ENCODE data around the gene BARX2. TPM values are rescaled to one million over a fixed set of nuclear protein-coding genes. Genes with fewer than 3 reads are reported as not detected.

Gene BARX2
- polyA plus RNA-seq, 1 of the 3 experiments (the other 2 are of a cell fraction), result not detected

- H2AFZ ChIP-seq (ENCODE audit: low read depth), result no peak overlapping the region
Measured at GRCh38 chr11:129392995-129393394, 17.3 kb downstream of the BARX2 start.

GRCh38 chr11:129394709-129395108, 19.1 kb downstream of the BARX2 start:
- 36% methylated on average over 3 of the region's 3 CpGs for WGBS (ENCODE audit: low lambda C conversion rate)
- H3K27me3 ChIP-seq (ENCODE audit: insufficient read depth), result peaks cover 52% of the 10 kb centered on the region; the same call in 1 of the 2 replicates
- no peaks in the 10 kb centered on the region for H4K20me1 ChIP-seq (ENCODE audit: insufficient read depth)
- H3K9ac ChIP-seq, result no peak overlapping the region
- H3K79me2 ChIP-seq (ENCODE audit: insufficient read depth), result no peaks in the 10 kb centered on the region
- no peak overlapping the region for H3K27ac ChIP-seq (ENCODE audit: low read depth in 2 of 2, low read length in 1 of 2)
- H3K36me3 ChIP-seq (replicated peaks in 1 of 2; ENCODE audit: control insufficient read depth in 1 of 2, insufficient read depth in 2 of 2, low read length in 1 of 2), result no peaks in the 10 kb centered on the region
- H3K4me3 ChIP-seq (ENCODE audit: low read depth in 2 of 2, low read length in 1 of 2), result no peak overlapping the region
- POLR2A ChIA-PET, result no interaction called here
- no peaks in the 10 kb centered on the region for H3K9me3 ChIP-seq
- H3K9me2 ChIP-seq, result no peaks in the 10 kb centered on the region
- no peak for TF ChIP-seq FOXJ3 (CRISPR knock-in tag; IDR thresholded peaks at IDR 0.05)
- no peak for TF ChIP-seq ZBTB33 (IDR thresholded peaks at IDR 0.05; ENCODE audit: borderline replicate concordance, low read depth)
- TF ChIP-seq RAD21 (IDR thresholded peaks at IDR 0.05; ENCODE audit: low read length), result no peak
- no peak for TF ChIP-seq YY1 (IDR thresholded peaks at IDR 0.05; ENCODE audit: low read depth)
- TF ChIP-seq NFIC (IDR thresholded peaks at IDR 0.05; ENCODE audit: borderline replicate concordance), result no peak
- TF ChIP-seq MAX (IDR thresholded peaks at IDR 0.05; ENCODE audit: low read depth), result no peak
- TF ChIP-seq SMC3 (IDR thresholded peaks at IDR 0.05; ENCODE audit: low read depth, low read length), result no peak
- no peak for TF ChIP-seq POLR2AphosphoS5 (IDR thresholded peaks at IDR 0.05; ENCODE audit: low read depth, low read length)
- TF ChIP-seq MXI1 (IDR thresholded peaks at IDR 0.05; ENCODE audit: low read depth, low read length), result no peak
- no peak for TF ChIP-seq SIN3A (IDR thresholded peaks at IDR 0.05; ENCODE audit: borderline replicate concordance, low read depth, low read length)
- no peak for TF ChIP-seq CHD2 (IDR thresholded peaks at IDR 0.05; ENCODE audit: low read length, partially characterized antibody)
- no peak for TF ChIP-seq TEAD4 (IDR thresholded peaks at IDR 0.05; ENCODE audit: borderline replicate concordance, insufficient read depth)
- no peak for TF ChIP-seq TCF12 (IDR thresholded peaks at IDR 0.05)
- TF ChIP-seq EZH2phosphoT487 (IDR thresholded peaks at IDR 0.05; ENCODE audit: borderline replicate concordance, low read depth), result no peak
- TF ChIP-seq ELF1 (IDR thresholded peaks at IDR 0.05), result no peak
- TF ChIP-seq JUND (IDR thresholded peaks at IDR 0.05), result no peak
- no peak for TF ChIP-seq RXRA (IDR thresholded peaks at IDR 0.05; ENCODE audit: borderline replicate concordance, low read depth)
- TF ChIP-seq IRF3 (IDR thresholded peaks at IDR 0.05; ENCODE audit: low read depth, low read length), result no peak
- CTCF ChIA-PET, result interaction anchor here (0.8 kb wide), 1 partner anchor 13 kb away, joined by 3 read pairs; no protein-coding TSS in a partner anchor
- no peaks in the 10 kb centered on the region for H3F3A ChIP-seq (replicated peaks; ENCODE audit: insufficient read depth)
- no peak overlapping the region for H3K4me2 ChIP-seq
- DNase-seq, result no peak
- H3K4me1 ChIP-seq (ENCODE audit: control insufficient read depth in 1 of 2, insufficient read depth in 2 of 2, low read depth in 1 of 2, low read length in 1 of 2), result no peaks in the 10 kb centered on the region; a peak in 1 of 4 replicates
- no peak overlapping the region for H2AFZ ChIP-seq (ENCODE audit: low read depth)

More at GRCh38 chr11:129392995-129393394, 17.3 kb downstream of the BARX2 start:
- 4% methylated on average over 1 of the region's 1 CpG for WGBS (ENCODE audit: low lambda C conversion rate)
- CTCF ChIA-PET, result no interaction called here
- Histone ChIP-seq H4K20me1 (ENCODE audit: insufficient read depth) (no peaks in the 10 kb centered on the region), H3K9me2 (no peaks in the 10 kb centered on the region), H3K9ac (no peak overlapping the region), H3K27ac (ENCODE audit: low read depth in 2 of 2, low read length in 1 of 2) (no peak overlapping the region), H3K4me2 (no peak overlapping the region), H3F3A (replicated peaks; ENCODE audit: insufficient read depth) (no peaks in the 10 kb centered on the region), H3K4me3 (ENCODE audit: low read depth in 2 of 2, low read length in 1 of 2) (no peak overlapping the region), H3K79me2 (ENCODE audit: insufficient read depth) (no peaks in the 10 kb centered on the region), H3K36me3 (replicated peaks in 1 of 2; ENCODE audit: control insufficient read depth in 1 of 2, insufficient read depth in 2 of 2, low read length in 1 of 2) (no peaks in the 10 kb centered on the region), H3K4me1 (ENCODE audit: control insufficient read depth in 1 of 2, insufficient read depth in 2 of 2, low read depth in 1 of 2, low read length in 1 of 2) (no peaks in the 10 kb centered on the region; a peak in 1 of 4 replicates), H3K27me3 (ENCODE audit: insufficient read depth) (peaks cover 59% of the 10 kb centered on the region; the same call in 1 of the 2 replicates), H3K9me3 (no peaks in the 10 kb centered on the region)
- DNase-seq, result no peak
- TF ChIP-seq MEF2A (IDR thresholded peaks at IDR 0.05; ENCODE audit: borderline replicate concordance, low read depth) (no peak), USF2 (IDR thresholded peaks at IDR 0.05; ENCODE audit: borderline replicate concordance, low read depth, low read length) (no peak), TEAD4 (IDR thresholded peaks at IDR 0.05; ENCODE audit: borderline replicate concordance, insufficient read depth) (no peak), ELF1 (IDR thresholded peaks at IDR 0.05) (no peak), TAF1 (IDR thresholded peaks at IDR 0.05; ENCODE audit: borderline replicate concordance, low read depth, low read length) (no peak)
- POLR2A ChIA-PET, result no interaction called here
